ENCODE results near the gene GP1BA.
"Not testable (repeated sequence)": the region's sequence is repeated elsewhere in the genome, so short reads cannot be mapped to it uniquely, and the experiment has no call there.

GP1BA gene

GRCh38 chr17:4919511-4920047, 12.5 kb upstream of the GP1BA start:
- H3K9ac ChIP-seq (ENCODE audit: insufficient read length, low read depth) = no peak overlapping the region
- no peak overlapping the region for H3K4me3 ChIP-seq (ENCODE audit: insufficient read length, low read depth)
- TF ChIP-seq SUZ12 (IDR thresholded peaks at IDR 0.05; ENCODE audit: extremely low read depth, insufficient read depth, insufficient read length) = no peak
- TF ChIP-seq YY1 (IDR thresholded peaks at IDR 0.05; ENCODE audit: insufficient read depth, insufficient read length) = no peak
- no peak for TF ChIP-seq ZNF274 (IDR thresholded peaks at IDR 0.05; ENCODE audit: low read depth, low read length)

GRCh38 chr17:4920351-4921048, 11.6 kb upstream of the GP1BA start:
- no peaks in the 10 kb centered on the region for H3K27me3 ChIP-seq (ENCODE audit: insufficient read depth, insufficient read length)
- peaks cover 2% of the 10 kb centered on the region for H3K4me1 ChIP-seq (ENCODE audit: insufficient read depth, insufficient read length)
- no peak overlapping the region for H3K4me3 ChIP-seq (ENCODE audit: insufficient read length, low read depth)
- H3K36me3 ChIP-seq (ENCODE audit: insufficient read depth, insufficient read length, low read length) = no peaks in the 10 kb centered on the region
- TF ChIP-seq SUZ12 (IDR thresholded peaks at IDR 0.05; ENCODE audit: extremely low read depth, insufficient read depth, insufficient read length) (no peak), YY1 (IDR thresholded peaks at IDR 0.05; ENCODE audit: insufficient read depth, insufficient read length) (no peak), ZNF274 (IDR thresholded peaks at IDR 0.05; ENCODE audit: low read depth, low read length) (no peak)
- no peaks in the 10 kb centered on the region for H3K9me3 ChIP-seq (ENCODE audit: insufficient read depth, low read length)
- no peak overlapping the region for H3K9ac ChIP-seq (ENCODE audit: insufficient read length, low read depth)
- DNase-seq (ENCODE audit: low read depth, low spot score) = no peak

More at GRCh38 chr17:4919511-4920047, 12.5 kb upstream of the GP1BA start:
- H3K4me1 ChIP-seq (ENCODE audit: insufficient read depth, insufficient read length) = peaks cover 2% of the 10 kb centered on the region
- DNase-seq (ENCODE audit: low read depth, low spot score) = no peak
- H3K9me3 ChIP-seq (ENCODE audit: insufficient read depth, low read length) = no peaks in the 10 kb centered on the region
- H3K36me3 ChIP-seq (ENCODE audit: insufficient read depth, insufficient read length, low read length) = no peaks in the 10 kb centered on the region
- no peaks in the 10 kb centered on the region for H3K27me3 ChIP-seq (ENCODE audit: insufficient read depth, insufficient read length)

GRCh38 chr17:4921320-4921719, 10.8 kb upstream of the GP1BA start:
- Histone ChIP-seq H3K9ac (ENCODE audit: insufficient read length, low read depth) (no peak overlapping the region), H3K36me3 (ENCODE audit: insufficient read depth, insufficient read length, low read length) (no peaks in the 10 kb centered on the region), H3K4me1 (ENCODE audit: insufficient read depth, insufficient read length) (peaks cover 2% of the 10 kb centered on the region), H3K9me3 (ENCODE audit: insufficient read depth, low read length) (no peaks in the 10 kb centered on the region), H3K27me3 (ENCODE audit: insufficient read depth, insufficient read length) (no peaks in the 10 kb centered on the region), H3K4me3 (ENCODE audit: insufficient read length, low read depth) (no peak overlapping the region)
- TF ChIP-seq YY1 (IDR thresholded peaks at IDR 0.05; ENCODE audit: insufficient read depth, insufficient read length) (no peak), ZNF274 (IDR thresholded peaks at IDR 0.05; ENCODE audit: low read depth, low read length) (no peak), SUZ12 (IDR thresholded peaks at IDR 0.05; ENCODE audit: extremely low read depth, insufficient read depth, insufficient read length) (no peak)
- no peak for DNase-seq (ENCODE audit: low read depth, low spot score)

- not testable (repeated sequence) for H3K27me3 ChIP-seq (ENCODE audit: insufficient read depth, insufficient read length); H3K9me3 ChIP-seq (ENCODE audit: insufficient read depth, low read length); H3K9ac ChIP-seq (ENCODE audit: insufficient read length, low read depth); H3K4me1 ChIP-seq (ENCODE audit: insufficient read depth, insufficient read length); DNase-seq (ENCODE audit: low read depth, low spot score); H3K4me3 ChIP-seq (ENCODE audit: insufficient read length, low read depth)
- peaks cover 17% of the 10 kb centered on the region for H3K36me3 ChIP-seq (ENCODE audit: insufficient read depth, insufficient read length, low read length)
Observed at GRCh38 chr17:4926577-4927335, 5.3 kb upstream of the GP1BA start.

GRCh38 chr17:4928881-4929280, 3.2 kb upstream of the GP1BA start:
- peaks cover 22% of the 10 kb centered on the region for H3K36me3 ChIP-seq (ENCODE audit: insufficient read depth, insufficient read length, low read length)
- no peaks in the 10 kb centered on the region for H3K9me3 ChIP-seq (ENCODE audit: insufficient read depth, low read length)
- no peaks in the 10 kb centered on the region for H3K27me3 ChIP-seq (ENCODE audit: insufficient read depth, insufficient read length)
- TF ChIP-seq SUZ12 (IDR thresholded peaks at IDR 0.05; ENCODE audit: extremely low read depth, insufficient read depth, insufficient read length) (no peak), ZNF274 (IDR thresholded peaks at IDR 0.05; ENCODE audit: low read depth, low read length) (no peak), YY1 (IDR thresholded peaks at IDR 0.05; ENCODE audit: insufficient read depth, insufficient read length) (no peak)
- no peak for DNase-seq (ENCODE audit: low read depth, low spot score)
- no peaks in the 10 kb centered on the region for H3K4me1 ChIP-seq (ENCODE audit: insufficient read depth, insufficient read length)
- no peak overlapping the region for H3K4me3 ChIP-seq (ENCODE audit: insufficient read length, low read depth)
- H3K9ac ChIP-seq (ENCODE audit: insufficient read length, low read depth) = no peak overlapping the region

- H3K9ac ChIP-seq (ENCODE audit: insufficient read length, low read depth) = no peak overlapping the region
- no peak overlapping the region for H3K4me3 ChIP-seq (ENCODE audit: insufficient read length, low read depth)
- no peaks in the 10 kb centered on the region for H3K9me3 ChIP-seq (ENCODE audit: insufficient read depth, low read length)
- no peaks in the 10 kb centered on the region for H3K27me3 ChIP-seq (ENCODE audit: insufficient read depth, insufficient read length)
- H3K4me1 ChIP-seq (ENCODE audit: insufficient read depth, insufficient read length) = peaks cover 5% of the 10 kb centered on the region
- peaks cover 46% of the 10 kb centered on the region for H3K36me3 ChIP-seq (ENCODE audit: insufficient read depth, insufficient read length, low read length)
- DNase-seq (ENCODE audit: low read depth, low spot score) = no peak
- TF ChIP-seq SUZ12 (IDR thresholded peaks at IDR 0.05; ENCODE audit: extremely low read depth, insufficient read depth, insufficient read length) (no peak), YY1 (IDR thresholded peaks at IDR 0.05; ENCODE audit: insufficient read depth, insufficient read length) (no peak), ZNF274 (IDR thresholded peaks at IDR 0.05; ENCODE audit: low read depth, low read length) (no peak)
Observed at GRCh38 chr17:4932756-4933155, 679 bp downstream of the GP1BA start.

GRCh38 chr17:4933646-4934045, 1.6 kb downstream of the GP1BA start:
- Histone ChIP-seq H3K36me3 (ENCODE audit: insufficient read depth, insufficient read length, low read length) (peaks cover 55% of the 10 kb centered on the region), H3K27me3 (ENCODE audit: insufficient read depth, insufficient read length) (no peaks in the 10 kb centered on the region), H3K4me3 (ENCODE audit: insufficient read length, low read depth) (no peak overlapping the region), H3K9ac (ENCODE audit: insufficient read length, low read depth) (no peak overlapping the region), H3K9me3 (ENCODE audit: insufficient read depth, low read length) (no peaks in the 10 kb centered on the region), H3K4me1 (ENCODE audit: insufficient read depth, insufficient read length) (peaks cover 7% of the 10 kb centered on the region)
- no peak for DNase-seq (ENCODE audit: low read depth, low spot score)
- no peak for TF ChIP-seq SUZ12 (IDR thresholded peaks at IDR 0.05; ENCODE audit: extremely low read depth, insufficient read depth, insufficient read length)
- TF ChIP-seq ZNF274 (IDR thresholded peaks at IDR 0.05; ENCODE audit: low read depth, low read length) = no peak
- no peak for TF ChIP-seq YY1 (IDR thresholded peaks at IDR 0.05; ENCODE audit: insufficient read depth, insufficient read length)

Measured in NT2/D1 (cell line).